ENCODE measurements around the gene GHITM. TPM values are rescaled to one million over a fixed set of nuclear protein-coding genes. Genes with fewer than 3 reads are reported as not detected.

Gene GHITM
- total RNA-seq, 1 experiment from 2014 or later = 127 TPM

GRCh38 chr10:84201682-84202081 lies 62.4 kb downstream of the GHITM start:
- Histone ChIP-seq H3K4me3 (ENCODE audit: low read depth, low read length, poor library complexity, severe bottlenecking) (no peak overlapping the region), H3K9me3 (ENCODE audit: low read depth, low read length, poor library complexity, severe bottlenecking) (no peaks in the 10 kb centered on the region), H3K4me1 (ENCODE audit: insufficient read depth, low read length, poor library complexity, severe bottlenecking) (no peaks in the 10 kb centered on the region), H3K27ac (ENCODE audit: low read depth, low read length, poor library complexity, severe bottlenecking) (no peak overlapping the region), H3K36me3 (ENCODE audit: insufficient read depth, low read length, poor library complexity, severe bottlenecking) (no peaks in the 10 kb centered on the region), H3K27me3 (replicated peaks; ENCODE audit: insufficient read depth, low read depth, low read length, poor library complexity) (peaks cover 31% of the 10 kb centered on the region)
- POLR2A ChIA-PET (ENCODE audit: low non-redundant PET) = no interaction called here
- DNase-seq (ENCODE audit: low spot score) = no peak
- intact Hi-C loops (cut with micrococcal nuclease; ENCODE audit: unreplicated experiment) = no loop called here
- TF ChIP-seq EZH2 (IDR thresholded peaks at IDR 0.05; ENCODE audit: borderline replicate concordance, low read depth, low read length, poor library complexity, severe bottlenecking) = no peak
- TF ChIP-seq CTCF (conservative IDR thresholded peaks at IDR 0.05; ENCODE audit: low read depth, low read length) = no peak
- CTCF ChIA-PET = no interaction called here
- no TSS peak for BruUV-seq (replicated peaks)

GRCh38 chr10:84202349-84202748 lies 63.0 kb downstream of the GHITM start:
- POLR2A ChIA-PET (ENCODE audit: low non-redundant PET) = no interaction called here
- intact Hi-C loops (cut with micrococcal nuclease; ENCODE audit: unreplicated experiment) = no loop called here

More at GRCh38 chr10:84202349-84202748, 63.0 kb downstream of the GHITM start:
- Histone ChIP-seq H3K27me3 (replicated peaks; ENCODE audit: insufficient read depth, low read depth, low read length, poor library complexity) (peaks cover 25% of the 10 kb centered on the region), H3K4me1 (ENCODE audit: insufficient read depth, low read length, poor library complexity, severe bottlenecking) (no peaks in the 10 kb centered on the region), H3K9me3 (ENCODE audit: low read depth, low read length, poor library complexity, severe bottlenecking) (no peaks in the 10 kb centered on the region), H3K27ac (ENCODE audit: low read depth, low read length, poor library complexity, severe bottlenecking) (no peak overlapping the region), H3K4me3 (ENCODE audit: low read depth, low read length, poor library complexity, severe bottlenecking) (no peak overlapping the region), H3K36me3 (ENCODE audit: insufficient read depth, low read length, poor library complexity, severe bottlenecking) (no peaks in the 10 kb centered on the region)
- BruUV-seq (replicated peaks) = no TSS peak
- no peak for DNase-seq (ENCODE audit: low spot score)
- no peak for TF ChIP-seq EZH2 (IDR thresholded peaks at IDR 0.05; ENCODE audit: borderline replicate concordance, low read depth, low read length, poor library complexity, severe bottlenecking)
- no peak for TF ChIP-seq CTCF (conservative IDR thresholded peaks at IDR 0.05; ENCODE audit: low read depth, low read length)
- CTCF ChIA-PET = no interaction called here

Other genes starting within 250 kb of the GHITM start
- not detected in 2 replicates for gene GPR15LG, start 34.3 kb downstream of the GHITM start, total RNA-seq (2021)
- 0.20 TPM in 1 of 2 replicates, not detected in the other for gene CDHR1, start 55.0 kb downstream of the GHITM start, total RNA-seq (2021)
- not detected in 2 replicates for gene LRIT2, start 86.0 kb downstream of the GHITM start, total RNA-seq (2021)
- not detected in 2 replicates for gene LRIT1, start 102.0 kb downstream of the GHITM start, total RNA-seq (2021)
- not detected in 2 replicates for gene RGR, start 105.5 kb downstream of the GHITM start, total RNA-seq (2021)
- 44.1 and 44.4 TPM in 2 replicates for gene CCSER2, start 189.1 kb downstream of the GHITM start, total RNA-seq (2021)